HG03460 (cell line): ENCODE results near the gene DOK5.
"Not testable (repeated sequence)": the region's sequence is repeated elsewhere in the genome, so short reads cannot be mapped to it uniquely, and the experiment has no call there.

Experiments
- ATAC-seq: cut with Tn5 transposase; IDR thresholded peaks from one replicate; pipeline ENCODE4 v1.9.1; 2021; ENCODE audit not compliant: unreplicated experiment

DOK5 gene

DNA sequence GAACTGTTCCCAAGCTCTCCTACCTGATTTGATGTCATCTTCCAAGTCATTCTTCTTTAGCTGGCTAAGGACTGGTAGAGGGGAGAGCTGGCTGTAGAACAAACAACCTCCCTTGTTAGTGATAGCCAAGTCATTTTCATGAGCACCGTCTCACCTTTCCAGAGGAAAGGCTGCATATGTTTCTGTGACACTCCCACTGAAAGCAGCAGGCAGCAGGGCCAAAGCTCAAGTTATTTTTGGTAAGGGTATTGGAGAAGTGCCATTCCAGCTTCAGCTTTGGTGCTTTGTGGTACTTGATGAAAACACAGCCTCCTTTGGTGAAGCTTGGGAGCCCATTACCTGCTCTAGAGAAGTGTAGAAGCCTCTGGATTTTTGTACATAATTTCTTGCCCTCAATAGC, 5.4 kb upstream of the DOK5 start:
- ATAC-seq = no peak

DNA sequence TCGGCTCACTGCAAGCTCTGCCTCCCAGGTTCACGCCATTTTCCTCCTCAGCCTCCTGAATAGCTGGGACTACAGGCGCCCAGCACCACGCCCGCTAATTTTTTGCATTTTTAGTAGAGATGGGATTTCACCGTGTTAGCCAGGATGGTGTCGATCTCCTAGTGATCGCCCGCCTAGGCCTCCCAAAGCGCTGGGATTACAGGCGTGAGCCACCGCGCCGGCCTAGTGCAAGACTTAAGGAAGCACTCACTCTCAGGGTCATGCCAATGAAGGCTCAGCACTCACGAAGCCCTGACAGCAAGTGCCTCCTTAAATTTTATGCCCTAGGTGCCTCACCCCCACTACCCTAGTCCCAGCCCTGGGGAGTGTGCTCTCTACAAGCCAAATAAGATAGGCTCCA, 4.7 kb upstream of the DOK5 start:
- ATAC-seq = no peak

DNA sequence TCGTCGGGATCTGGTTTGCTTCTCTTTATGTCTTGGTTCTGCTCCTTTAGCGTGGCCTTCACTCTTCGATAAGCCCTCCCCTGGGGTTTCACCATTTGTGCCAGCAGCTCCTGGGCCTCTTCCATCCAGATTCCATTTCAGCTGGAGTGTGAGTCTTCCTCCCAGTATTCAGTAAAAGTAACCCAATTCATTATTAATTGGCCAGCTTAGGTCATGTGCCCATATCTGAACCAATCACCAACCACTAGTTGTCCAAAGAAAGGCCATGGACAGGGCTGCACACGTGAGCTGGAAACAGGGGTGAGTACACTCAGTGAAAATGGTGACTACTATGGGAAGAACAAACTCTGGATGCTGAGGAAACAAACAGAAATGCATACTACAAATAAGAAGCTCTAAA, 2.8 kb upstream of the DOK5 start:
- ATAC-seq = no peak

DNA sequence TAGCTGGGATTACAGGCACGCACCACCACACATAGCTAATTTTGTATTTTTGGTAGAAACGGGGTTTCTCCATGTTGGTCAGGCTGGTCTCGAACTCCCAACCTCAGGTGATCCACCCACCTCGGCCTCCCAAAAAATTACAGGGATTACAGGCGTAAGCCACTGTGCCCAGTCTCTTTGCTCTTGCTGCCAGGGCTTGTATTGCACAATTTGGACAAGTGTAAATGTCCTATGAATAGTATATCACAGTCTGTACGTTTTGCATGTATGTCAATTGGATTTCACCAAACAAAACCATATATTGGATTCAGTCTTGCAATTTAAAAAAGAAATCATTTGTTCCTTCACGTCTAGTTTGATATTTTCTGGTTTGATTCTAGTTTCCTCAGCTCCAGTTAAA, 2.1 kb upstream of the DOK5 start:
- no peak for ATAC-seq

DNA sequence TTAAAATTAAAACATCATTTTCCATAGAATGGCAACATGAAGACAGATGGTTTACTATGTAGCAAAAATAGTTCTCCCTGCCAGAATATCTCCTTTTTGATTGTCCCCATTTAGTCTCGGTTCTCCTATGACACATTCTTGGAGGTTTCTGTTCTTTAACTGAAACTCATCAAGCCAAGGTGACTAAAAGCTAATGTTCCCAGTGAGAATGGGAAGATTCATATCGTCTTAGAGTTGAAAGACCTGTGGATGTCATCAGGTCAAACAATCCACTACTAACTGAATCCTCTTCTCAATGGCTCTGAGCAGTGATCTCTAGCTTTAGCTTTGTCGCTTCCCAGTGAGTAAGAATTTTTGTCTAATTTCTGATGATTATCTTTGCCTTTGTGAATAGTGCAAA, 1.3 kb upstream of the DOK5 start:
- no peak for ATAC-seq

DNA sequence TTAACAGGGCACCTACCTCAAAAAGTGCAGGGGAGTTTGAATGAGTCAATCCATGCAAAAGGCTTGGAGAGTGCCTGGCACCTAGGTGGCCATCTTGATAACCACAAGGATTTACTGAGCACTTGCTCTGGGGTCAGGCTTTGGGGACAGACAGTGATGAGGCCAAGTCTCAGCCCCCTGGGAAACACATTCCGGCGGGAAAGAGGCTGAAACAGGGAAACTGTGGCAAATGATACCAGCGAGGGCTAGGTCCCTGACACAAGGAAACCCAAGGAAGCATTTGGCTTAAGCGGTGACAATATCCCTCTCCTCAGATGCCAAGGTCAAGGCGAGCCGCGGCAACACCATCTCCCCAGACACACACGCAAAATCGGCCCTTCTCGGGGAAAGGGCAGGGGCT, 527 bp upstream of the DOK5 start:
- no peak for ATAC-seq

DNA sequence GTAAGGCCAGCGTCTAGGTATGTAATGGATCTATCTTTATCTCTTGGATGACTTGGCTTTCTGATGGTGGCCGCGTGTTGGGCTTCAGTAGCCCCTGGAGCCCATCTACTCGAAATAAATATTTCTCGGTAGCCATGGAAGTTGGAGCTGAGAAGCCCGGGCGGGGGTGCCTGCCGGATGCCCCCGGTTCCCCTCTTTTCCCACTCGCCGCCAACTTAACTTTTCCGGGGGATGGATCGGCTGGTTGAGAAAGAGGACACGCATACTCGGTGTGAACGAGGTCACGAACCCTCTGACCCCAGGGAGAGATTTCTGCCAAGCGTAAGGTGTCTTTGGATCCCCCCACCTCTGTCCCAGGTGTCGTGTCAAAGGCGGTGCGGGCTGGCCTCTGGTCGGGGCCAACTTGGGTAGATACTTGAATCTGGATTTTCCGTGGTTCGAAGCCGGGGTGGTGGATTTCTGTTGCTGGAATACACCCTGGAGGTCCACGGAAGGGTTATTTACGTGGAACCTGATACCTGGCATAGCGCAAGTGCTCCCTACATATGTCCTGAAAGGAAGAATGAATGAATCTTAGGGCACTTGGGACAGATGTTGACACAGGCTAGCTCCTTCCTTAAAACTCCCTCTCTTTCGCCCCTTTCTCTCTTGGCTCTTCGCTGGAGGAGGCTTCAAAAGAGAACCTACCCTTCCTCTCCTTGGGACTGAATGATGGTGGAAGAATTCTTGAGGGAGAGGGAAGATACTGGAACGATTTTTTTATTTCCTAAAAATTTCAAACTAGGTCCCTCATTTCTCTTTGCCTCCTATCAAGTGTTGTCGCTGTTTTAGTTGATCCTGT, 996 bp downstream of the DOK5 start:
- ATAC-seq = no peak

DNA sequence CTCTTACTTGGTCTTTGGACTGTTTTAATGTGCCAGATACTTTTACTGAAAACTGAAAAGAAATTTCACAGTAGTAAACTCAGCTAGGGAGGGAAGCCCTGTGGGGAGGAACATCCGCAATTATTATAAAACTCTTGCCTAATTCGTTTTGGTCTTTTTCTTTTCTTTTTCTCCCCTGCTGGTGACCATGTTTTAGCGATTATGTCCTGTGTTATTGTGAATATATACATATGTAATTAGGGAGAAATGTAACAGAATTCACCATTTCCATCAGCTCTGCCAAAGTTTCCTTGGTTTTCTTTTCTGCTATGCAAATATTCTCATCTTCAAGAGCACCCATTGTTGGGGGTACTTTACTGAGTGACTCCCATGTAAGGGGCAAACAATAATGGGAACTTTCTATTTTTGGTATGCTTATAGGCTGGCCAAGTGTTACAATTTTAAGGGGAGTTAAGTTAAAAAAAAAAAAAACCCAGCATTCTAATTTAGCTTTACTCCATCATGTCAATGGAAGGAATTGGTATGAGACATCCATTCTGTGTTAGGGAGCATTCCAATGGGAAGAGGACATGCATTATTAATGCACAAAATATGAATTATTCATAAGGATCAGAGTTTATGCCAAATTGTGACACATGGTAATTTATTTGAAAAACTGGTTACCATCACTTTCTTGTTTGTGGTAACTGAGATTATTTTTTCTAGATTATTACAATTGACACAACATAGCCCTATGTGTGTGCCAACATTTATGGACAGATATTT, 2.0 kb downstream of the DOK5 start:
- no peak for ATAC-seq

DNA sequence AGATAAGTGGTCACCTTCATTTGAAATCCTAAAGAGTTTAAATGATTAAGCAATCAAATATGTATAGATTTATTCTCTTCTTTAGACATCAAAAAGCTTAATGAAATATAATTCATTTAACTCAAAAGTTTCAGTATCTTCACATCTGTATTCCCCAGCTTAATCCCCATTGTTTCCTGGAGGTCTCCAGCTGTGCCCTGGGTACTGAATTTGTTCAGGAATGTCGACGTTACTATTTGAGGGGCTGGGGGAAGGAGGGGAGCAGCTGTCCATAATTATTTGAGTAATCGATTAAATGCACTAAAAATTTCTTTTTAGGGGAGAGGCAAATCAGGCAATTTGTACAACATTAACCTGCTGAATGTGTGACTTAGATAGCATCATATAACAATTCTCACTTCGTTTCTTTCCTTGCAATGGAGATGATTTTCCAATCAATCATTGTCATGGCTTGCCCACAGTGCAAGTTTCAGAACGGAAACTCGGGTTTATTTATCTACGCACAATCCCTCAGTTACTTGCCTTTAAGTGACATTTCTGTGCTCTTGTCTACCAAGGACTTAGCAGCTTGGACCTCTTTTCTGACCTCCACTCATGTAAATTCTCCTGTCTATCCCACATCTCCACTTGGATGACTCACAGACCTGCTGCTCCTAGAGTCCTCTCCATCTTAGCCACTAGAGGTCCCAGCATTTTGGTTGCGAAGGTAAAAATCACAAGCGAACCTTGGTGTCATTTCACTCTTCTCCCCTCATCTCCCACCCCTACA, 3.9 kb downstream of the DOK5 start:
- ATAC-seq = no peak

DNA sequence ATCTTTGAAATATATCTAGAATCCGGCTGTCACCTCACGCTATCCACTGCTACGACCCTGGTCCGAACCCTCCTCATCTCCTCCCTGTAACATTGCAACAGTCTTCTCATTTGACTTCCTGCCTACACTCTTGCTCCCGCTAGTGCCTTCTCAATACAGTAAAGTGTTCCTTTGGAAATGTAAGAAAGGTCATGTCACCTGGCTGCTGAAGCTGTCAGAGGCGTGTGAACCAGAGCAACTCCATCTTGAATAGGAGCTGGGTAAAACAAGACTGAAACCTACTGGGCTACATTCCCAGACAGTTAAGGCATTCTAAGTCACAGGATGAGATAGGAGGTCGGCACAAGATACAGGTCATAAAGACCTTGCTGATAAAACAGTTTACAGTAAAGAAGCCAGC, 4.5 kb downstream of the DOK5 start:
- ATAC-seq = not testable (repeated sequence)

DNA sequence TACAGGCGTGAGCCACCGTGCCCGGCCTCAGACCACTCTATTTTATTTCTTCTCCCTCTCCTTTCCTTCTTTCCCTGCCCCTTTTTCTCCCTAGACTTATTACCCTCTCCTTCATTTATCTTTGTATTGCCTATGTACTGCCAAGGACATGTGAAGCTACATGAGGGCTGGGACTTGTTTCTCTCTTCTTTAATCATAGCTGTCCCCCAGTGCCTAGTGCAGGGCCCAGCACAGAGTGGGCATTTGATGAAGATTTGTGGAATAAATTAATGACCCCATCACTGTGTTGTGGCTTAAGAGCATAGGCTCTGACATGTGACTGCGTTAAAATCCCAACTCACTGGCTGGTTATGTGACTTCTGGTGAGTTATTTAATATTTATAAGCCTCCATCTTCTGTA, 6.0 kb downstream of the DOK5 start:
- no peak for ATAC-seq

DNA sequence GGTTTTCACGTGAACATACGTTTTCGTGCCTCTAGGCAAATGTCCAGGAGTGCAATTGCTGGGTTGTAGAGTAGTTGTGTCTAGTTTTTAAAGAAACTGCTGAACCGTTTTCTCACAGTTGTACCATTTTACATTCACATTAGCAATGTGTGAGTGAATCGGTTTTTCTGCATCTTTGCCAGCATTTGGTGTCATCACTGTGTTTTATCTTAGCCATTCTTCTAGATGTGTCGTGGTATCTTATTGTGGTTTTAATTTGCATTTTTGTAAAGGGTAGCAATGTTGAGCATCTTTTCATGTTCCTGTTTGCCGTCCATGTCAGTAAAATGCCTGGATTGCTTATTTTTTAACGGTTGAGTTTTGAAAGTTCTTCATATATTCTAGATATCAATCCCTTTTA, 10.2 kb downstream of the DOK5 start:
- no peak for ATAC-seq

DNA sequence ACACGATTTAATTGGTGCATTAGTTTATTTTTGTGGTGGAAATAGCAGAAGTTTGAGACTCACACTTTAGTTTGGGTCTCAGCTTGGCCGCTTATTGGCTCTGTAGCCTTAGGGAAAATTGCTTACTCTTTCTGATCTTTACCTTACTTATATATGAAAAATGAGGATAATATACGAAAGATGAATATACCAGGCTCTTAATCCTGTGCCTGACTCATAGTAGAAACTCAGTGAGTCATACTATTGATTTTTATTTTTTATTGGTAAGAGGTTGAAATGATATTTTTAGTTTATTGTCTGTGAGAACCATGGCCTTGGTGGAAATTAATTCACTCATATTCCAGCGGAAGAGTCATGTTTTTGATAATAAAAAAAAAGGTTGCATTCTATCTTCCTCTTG, 11.2 kb downstream of the DOK5 start:
- ATAC-seq = no peak

DNA sequence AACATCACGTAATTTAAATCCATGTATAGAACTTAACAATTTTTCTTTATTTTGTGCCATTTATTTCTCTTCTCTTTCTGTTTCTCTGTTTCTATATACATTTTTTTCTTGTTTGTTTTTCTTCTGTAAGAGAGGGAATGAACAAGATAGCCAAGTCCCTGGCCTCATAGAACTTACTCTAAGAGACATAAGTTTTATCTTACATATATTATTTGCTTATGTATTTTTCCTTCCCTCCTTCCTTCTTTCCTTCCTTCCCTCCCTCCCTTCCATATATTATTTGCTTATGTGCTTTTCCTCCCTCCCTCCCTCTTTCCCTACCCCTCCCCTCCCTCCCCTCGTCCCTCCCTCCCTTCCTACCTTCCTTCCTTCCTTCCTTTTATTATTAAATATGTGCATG, 13.0 kb downstream of the DOK5 start:
- no peak for ATAC-seq

DNA sequence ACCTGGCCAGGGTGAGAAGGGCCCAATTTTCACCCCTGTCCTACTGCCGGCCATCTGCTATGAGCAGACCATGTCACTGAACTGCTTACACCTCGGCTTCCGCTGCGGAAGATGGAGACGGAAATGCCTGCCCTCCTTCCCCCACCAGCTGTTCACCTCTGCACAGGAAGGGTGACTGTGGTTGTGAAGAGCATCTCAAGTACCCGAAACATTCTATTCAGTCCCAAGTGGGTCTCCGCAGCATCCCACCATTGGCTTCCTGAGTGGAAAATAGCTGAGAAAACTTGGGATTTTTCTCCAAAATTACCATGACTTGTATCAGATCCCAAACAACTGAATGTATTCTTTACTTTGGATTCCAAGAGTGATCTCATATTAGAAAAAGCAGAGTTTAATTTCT, 16.1 kb downstream of the DOK5 start:
- no peak for ATAC-seq

DNA sequence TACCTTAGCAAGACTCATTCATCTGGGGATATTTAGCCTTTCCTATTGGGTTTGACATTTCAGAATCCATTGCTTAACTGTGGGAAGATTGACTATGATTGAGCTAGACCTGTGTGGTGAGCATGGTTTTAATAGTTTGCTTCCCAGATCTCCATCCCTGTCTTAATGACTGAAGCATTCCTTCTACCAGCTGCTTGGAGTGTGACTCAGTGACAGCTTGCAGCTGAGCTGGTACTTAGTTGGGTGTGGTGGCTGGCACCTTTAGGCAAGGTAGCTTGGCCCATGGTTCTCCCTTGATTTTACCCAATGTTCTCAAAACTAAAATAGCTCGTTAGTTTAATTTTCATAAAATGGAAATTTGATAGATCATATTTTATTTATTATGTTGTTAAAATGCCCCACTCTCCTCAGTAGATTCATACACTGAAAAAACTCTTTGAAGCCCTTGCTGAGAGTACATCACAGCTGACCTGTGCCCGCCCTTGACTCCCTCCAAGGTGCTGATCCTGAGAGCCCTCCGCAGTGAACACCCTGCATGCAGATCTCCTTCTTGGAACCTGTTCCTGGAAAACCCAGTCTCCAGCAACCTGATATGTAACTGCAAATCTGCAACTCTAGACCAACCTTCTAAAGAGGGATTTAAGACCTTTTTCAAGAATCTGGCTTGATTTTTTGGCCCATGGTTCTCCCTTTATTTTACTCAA, 19.1 kb downstream of the DOK5 start:
- no peak for ATAC-seq

DNA sequence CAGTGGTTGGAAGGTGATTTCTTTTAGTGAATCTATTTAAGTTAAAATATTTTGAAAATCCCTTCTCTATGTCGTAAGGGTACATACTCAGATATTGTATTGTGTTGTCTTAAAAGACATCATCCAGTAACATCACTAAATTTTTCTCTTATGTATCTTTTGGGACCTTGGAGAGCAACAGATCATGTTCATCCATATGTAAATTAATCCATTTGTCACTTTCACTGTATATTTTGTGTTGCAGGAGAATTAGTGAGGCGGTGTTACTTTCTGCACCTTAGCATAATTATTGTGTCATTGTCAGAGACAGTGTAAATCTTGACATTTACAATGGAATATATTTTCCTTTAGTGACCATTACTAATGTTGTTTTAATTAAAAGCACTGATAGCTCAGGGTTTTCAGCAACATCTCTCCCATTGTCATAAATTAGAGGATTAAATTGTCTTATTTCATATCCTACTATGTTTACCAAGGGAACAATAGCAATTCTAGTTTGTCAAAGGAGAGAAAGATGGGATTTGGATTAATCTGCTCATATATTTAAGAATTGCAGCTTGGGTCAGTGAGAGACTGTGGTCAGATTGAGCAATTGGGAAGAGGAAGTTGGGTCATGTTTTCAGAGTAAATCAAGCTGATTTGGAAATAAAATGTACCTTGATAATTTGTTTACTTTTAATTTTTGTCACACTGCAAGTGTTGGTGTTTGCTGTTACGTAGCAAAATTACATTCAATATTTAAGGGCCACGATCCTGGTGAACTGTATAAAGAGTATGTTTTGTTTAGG, 22.7 kb downstream of the DOK5 start:
- ATAC-seq = no peak

DNA sequence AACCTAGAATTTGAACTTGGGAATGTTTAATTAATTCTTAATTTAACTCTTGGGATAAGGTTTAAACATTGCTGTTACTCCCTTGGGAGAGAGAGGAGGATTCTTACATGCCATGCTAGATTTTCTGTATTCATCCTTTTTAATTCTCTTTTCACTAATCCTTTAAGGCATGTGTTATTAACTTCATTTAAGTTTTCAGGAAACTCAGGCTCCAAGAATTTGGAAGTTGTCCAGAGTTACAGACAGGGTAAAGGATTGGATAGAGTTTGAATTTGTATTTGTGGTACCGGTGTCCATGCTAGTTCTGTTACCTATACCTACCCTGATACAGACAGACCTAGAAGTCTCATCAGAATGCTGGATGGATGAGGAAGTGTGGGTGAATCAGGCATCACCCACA, 23.7 kb downstream of the DOK5 start:
- ATAC-seq = no peak

DNA sequence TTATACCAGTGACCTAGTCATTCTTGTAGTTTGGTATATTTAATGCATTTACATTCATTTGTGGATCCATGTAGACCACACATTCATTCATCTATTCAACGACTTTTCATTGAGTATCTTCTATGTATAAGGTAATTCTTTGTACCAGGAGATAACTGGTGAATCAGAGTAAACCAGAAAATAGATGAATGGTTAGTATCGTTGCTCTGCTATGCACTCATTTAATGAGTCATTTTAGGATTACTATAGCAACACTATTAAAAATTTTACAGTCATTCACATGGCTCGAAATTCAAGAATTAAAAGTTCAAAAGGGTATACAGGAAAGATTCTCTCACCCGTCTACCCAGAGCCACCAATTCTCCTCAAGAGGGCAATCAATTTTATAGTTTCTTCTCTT, 26.8 kb downstream of the DOK5 start:
- ATAC-seq = no peak

DNA sequence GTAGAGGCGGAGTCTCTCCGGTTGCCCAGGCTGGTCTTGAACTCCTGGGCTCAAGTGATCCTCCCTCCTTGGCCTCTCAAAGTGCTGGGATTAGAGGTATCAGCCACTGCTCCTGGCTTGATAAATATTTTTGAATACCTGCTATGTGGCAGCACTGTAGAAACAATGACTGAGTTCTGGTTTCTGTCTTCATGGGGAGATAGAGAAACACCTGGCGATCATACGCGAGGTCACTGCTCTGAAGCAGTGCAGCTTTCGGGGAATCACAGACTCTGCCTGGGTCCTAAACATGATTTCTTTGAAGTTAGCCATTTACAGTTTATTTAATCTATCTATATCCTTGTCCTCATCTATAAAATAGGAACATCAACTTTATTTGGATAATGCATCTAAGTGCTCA, 31.2 kb downstream of the DOK5 start:
- ATAC-seq = no peak
